ENCODE results near the gene G6PC1.

DNA sequence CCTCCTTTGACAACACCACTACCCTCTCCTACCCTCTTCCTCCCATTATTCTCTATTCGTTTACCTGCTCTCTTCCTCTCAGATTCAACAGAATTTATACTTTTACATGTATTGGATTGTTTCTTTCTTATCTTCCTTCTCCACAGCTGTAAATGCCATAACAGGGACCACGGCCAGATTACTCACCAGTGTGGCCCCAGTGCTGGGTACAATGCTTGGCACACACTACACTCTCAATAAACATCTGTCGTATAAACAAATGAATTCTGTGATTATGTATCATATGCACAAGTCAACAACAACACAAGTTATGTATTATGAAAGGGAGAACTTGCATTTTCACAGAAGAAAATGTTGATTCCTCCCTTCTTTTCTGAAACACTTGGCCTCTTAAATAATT lies 43.6 kb downstream of the G6PC1 start:
- TF ChIP-seq TAF1 (IDR thresholded peaks at IDR 0.05; ENCODE audit: low read depth) (no peak), NFIC (IDR thresholded peaks at IDR 0.05) (no peak), EGR1 (IDR thresholded peaks at IDR 0.05) (no peak), RAD21 (IDR thresholded peaks at IDR 0.05; ENCODE audit: low read depth) (no peak), EP300 (IDR thresholded peaks at IDR 0.05; ENCODE audit: borderline replicate concordance) (no peak), MAX (IDR thresholded peaks at IDR 0.05) (no peak), FOXM1 (IDR thresholded peaks at IDR 0.05; ENCODE audit: borderline replicate concordance, low read depth) (no peak), TCF12 (IDR thresholded peaks at IDR 0.05; ENCODE audit: low read depth) (no peak), CREB1 (IDR thresholded peaks at IDR 0.05; ENCODE audit: low read depth) (no peak), TEAD4 (IDR thresholded peaks at IDR 0.05) (no peak)
- TF ChIP-seq, protein P1, sequence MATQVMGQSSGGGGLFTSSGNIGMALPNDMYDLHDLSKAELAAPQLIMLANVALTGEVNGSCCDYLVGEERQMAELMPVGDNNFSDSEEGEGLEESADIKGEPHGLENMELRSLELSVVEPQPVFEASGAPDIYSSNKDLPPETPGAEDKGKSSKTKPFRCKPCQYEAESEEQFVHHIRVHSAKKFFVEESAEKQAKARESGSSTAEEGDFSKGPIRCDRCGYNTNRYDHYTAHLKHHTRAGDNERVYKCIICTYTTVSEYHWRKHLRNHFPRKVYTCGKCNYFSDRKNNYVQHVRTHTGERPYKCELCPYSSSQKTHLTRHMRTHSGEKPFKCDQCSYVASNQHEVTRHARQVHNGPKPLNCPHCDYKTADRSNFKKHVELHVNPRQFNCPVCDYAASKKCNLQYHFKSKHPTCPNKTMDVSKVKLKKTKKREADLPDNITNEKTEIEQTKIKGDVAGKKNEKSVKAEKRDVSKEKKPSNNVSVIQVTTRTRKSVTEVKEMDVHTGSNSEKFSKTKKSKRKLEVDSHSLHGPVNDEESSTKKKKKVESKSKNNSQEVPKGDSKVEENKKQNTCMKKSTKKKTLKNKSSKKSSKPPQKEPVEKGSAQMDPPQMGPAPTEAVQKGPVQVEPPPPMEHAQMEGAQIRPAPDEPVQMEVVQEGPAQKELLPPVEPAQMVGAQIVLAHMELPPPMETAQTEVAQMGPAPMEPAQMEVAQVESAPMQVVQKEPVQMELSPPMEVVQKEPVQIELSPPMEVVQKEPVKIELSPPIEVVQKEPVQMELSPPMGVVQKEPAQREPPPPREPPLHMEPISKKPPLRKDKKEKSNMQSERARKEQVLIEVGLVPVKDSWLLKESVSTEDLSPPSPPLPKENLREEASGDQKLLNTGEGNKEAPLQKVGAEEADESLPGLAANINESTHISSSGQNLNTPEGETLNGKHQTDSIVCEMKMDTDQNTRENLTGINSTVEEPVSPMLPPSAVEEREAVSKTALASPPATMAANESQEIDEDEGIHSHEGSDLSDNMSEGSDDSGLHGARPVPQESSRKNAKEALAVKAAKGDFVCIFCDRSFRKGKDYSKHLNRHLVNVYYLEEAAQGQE (IDR thresholded peaks at IDR 0.05; ENCODE audit: low read depth) = no peak

All from Ishikawa (cell line).